GM21825 (cell line): Measurements from ENCODE around the gene RAPGEF2.
"Not testable (repeated sequence)": the region's sequence is repeated elsewhere in the genome, so short reads cannot be mapped to it uniquely, and the experiment has no call there.

Experiments
- ATAC-seq: cut with Tn5 transposase; IDR thresholded peaks from one replicate; pipeline ENCODE4 v1.9.1; 2021; ENCODE audit warnings: mild to moderate bottlenecking, moderate library complexity; ENCODE audit not compliant: unreplicated experiment

Gene RAPGEF2

GRCh38 chr4:159097144-159097543 lies 5.7 kb upstream of the RAPGEF2 start:
- no peak for ATAC-seq

GRCh38 chr4:159097785-159098184 lies 5.1 kb upstream of the RAPGEF2 start:
- no peak for ATAC-seq

GRCh38 chr4:159098482-159099127 lies 4.3 kb upstream of the RAPGEF2 start:
- ATAC-seq = no peak

- no peak for ATAC-seq
These were observed 774 bp upstream of the RAPGEF2 start for GRCh38 chr4:159101988-159102621.

GRCh38 chr4:159103384-159103990 lies 608 bp downstream of the RAPGEF2 start:
- ATAC-seq = peak; percentile 16

- no peak for ATAC-seq
These were observed 2.0 kb downstream of the RAPGEF2 start for GRCh38 chr4:159104694-159105414.

- no peak for ATAC-seq
These were observed 2.9 kb downstream of the RAPGEF2 start for GRCh38 chr4:159105761-159106243.

- ATAC-seq = no peak
These were observed 3.8 kb downstream of the RAPGEF2 start for GRCh38 chr4:159106636-159107035.

- ATAC-seq = no peak
These were observed 4.5 kb downstream of the RAPGEF2 start for GRCh38 chr4:159107203-159107925.

GRCh38 chr4:159108124-159108523 lies 5.2 kb downstream of the RAPGEF2 start:
- ATAC-seq = no peak

- no peak for ATAC-seq
These were observed 8.1 kb downstream of the RAPGEF2 start for GRCh38 chr4:159110961-159111360.

GRCh38 chr4:159111416-159111815 lies 8.5 kb downstream of the RAPGEF2 start:
- ATAC-seq = no peak

- ATAC-seq = not testable (repeated sequence)
These were observed 10.5 kb downstream of the RAPGEF2 start for GRCh38 chr4:159113366-159113765.

- not testable (repeated sequence) for ATAC-seq
These were observed 13.2 kb downstream of the RAPGEF2 start for GRCh38 chr4:159116098-159116497.

GRCh38 chr4:159116693-159117092 lies 13.8 kb downstream of the RAPGEF2 start:
- not testable (repeated sequence) for ATAC-seq

GRCh38 chr4:159117564-159117963 lies 14.7 kb downstream of the RAPGEF2 start:
- no peak for ATAC-seq

GRCh38 chr4:159117968-159118367 lies 15.1 kb downstream of the RAPGEF2 start:
- ATAC-seq = no peak

GRCh38 chr4:159121371-159121770 lies 18.5 kb downstream of the RAPGEF2 start:
- no peak for ATAC-seq

- ATAC-seq = no peak
These were observed 23.8 kb downstream of the RAPGEF2 start for GRCh38 chr4:159126716-159127115.

GRCh38 chr4:159127745-159128518 lies 25.1 kb downstream of the RAPGEF2 start:
- ATAC-seq = no peak
